A549 (cell line): ENCODE results near the gene ONECUT3. TPM values are rescaled to one million over a fixed set of nuclear protein-coding genes. Genes with fewer than 3 reads are reported as not detected.

Experiments used
- ATAC-seq, 2 experiments: fragments of 200-7000 bp in 1 of 2; fragments of >200 bp in 1 of 2; cut with Nextera tagmentation in 1 of 2; cut with Tn5 transposase in 1 of 2; 3 replicates each; pipeline versions ENCODE4 v1.8.0 to v1.9.1; 2018 to 2020; ENCODE audit warnings: mild to moderate bottlenecking in 1 of 2, moderate library complexity in 1 of 2
- CTCF ChIA-PET: fragments of 300-600 bp; sonication (Branson Sonifier 250); formaldehyde crosslinking; extraction: SDS; loops from one replicate; lab custom pipeline; 2021; ENCODE audit warnings: antibody characterized with exemption, inconsistent platforms; lab: Yijun Ruan, JAX
- POLR2A ChIA-PET: fragments of 350-600 bp; formaldehyde crosslinking; extraction: SDS; loops from one replicate; lab custom pipeline; 2021; ENCODE audit warnings: antibody characterized with exemption, inconsistent platforms; lab: Yijun Ruan, JAX
- DNase-seq, 2 experiments: peaks; one replicate each; pipeline versions ENCODE4 v3.0.0 to v3.0.0-alpha.2; 2011 to 2016; ENCODE audit warnings: low read depth in 1 of 2, low spot score in 1 of 2
- FAIRE-seq: peaks from 2 replicates; lab custom pipeline; 2011; peaks lifted over from hg19 to GRCh38; lab: Jason Lieb, UNC
- H3K27ac ChIP-seq, 2 experiments: fragments of >200 bp; sonication (Bioruptor Twin); formaldehyde crosslinking; 3 replicates each; pipeline ENCODE4 v1.5.1; 2016 to 2017
- H3K4me1 ChIP-seq: fragments of >200 bp; sonication (Bioruptor Twin); formaldehyde crosslinking; 3 replicates; pipeline ENCODE4 v1.6.1; 2016
- H3K4me2 ChIP-seq: fragments of >200 bp; sonication (Bioruptor Twin); formaldehyde crosslinking; 3 replicates; pipeline ENCODE4 v1.6.1; 2016
- H3K4me3 ChIP-seq: fragments of >200 bp; sonication (Bioruptor Twin); formaldehyde crosslinking; 3 replicates; pipeline ENCODE4 v1.5.1; 2016
- H3K9me3 ChIP-seq: fragments of >200 bp; sonication (Bioruptor Twin); formaldehyde crosslinking; 3 replicates; pipeline ENCODE4 v1.6.1; 2016
- FOSB ChIP-seq: fragments of 250-450 bp; sonication (Bioruptor Pico); IDR thresholded peaks from 2 replicates; pipeline ENCODE4 v1.5.0; 2020; ENCODE audit warnings: mild to moderate bottlenecking, moderate library complexity
- HOXA7 ChIP-seq: fragments of 250-450 bp; sonication (Bioruptor Pico); IDR thresholded peaks from 2 replicates; pipeline ENCODE4 v1.5.0; 2020; ENCODE audit warnings: mild to moderate bottlenecking, moderate library complexity
- HOXB13 ChIP-seq: fragments of 250-450 bp; sonication (Bioruptor Pico); IDR thresholded peaks from 2 replicates; pipeline ENCODE4 v1.5.0; 2020; ENCODE audit warnings: low read depth, mild to moderate bottlenecking, moderate library complexity
- KDM1A ChIP-seq: fragments of 200-600 bp; sonication (generic); IDR thresholded peaks from 2 replicates; pipeline ENCODE4 v1.6.1; 2016; ENCODE audit warnings: low read depth, mild to moderate bottlenecking
- KDM5A ChIP-seq: fragments of 200-600 bp; sonication (generic); IDR thresholded peaks from 2 replicates; pipeline ENCODE4 v1.6.1; 2016; ENCODE audit warnings: antibody characterized with exemption, mild to moderate bottlenecking
- MAX ChIP-seq: IDR thresholded peaks from 2 replicates; pipeline ENCODE4 v1.6.1; 2012
- MYC ChIP-seq: IDR thresholded peaks from 2 replicates; pipeline ENCODE4 v1.6.1; 2012; ENCODE audit warnings: mild to moderate bottlenecking, inconsistent platforms, low read length, improper control_type of control experiment, borderline replicate concordance
- NR3C1 ChIP-seq: fragments of >200 bp; sonication (Bioruptor Twin); formaldehyde crosslinking; IDR thresholded peaks from 3 replicates; pipeline ENCODE4 v1.6.1; 2017
- PBX3 ChIP-seq: IDR thresholded peaks from 2 replicates; pipeline ENCODE4 v1.6.1; 2012
- PHF8 ChIP-seq: fragments of 200-600 bp; sonication (generic); IDR thresholded peaks from 2 replicates; pipeline ENCODE4 v1.6.1; 2016; ENCODE audit warnings: low read depth, mild to moderate bottlenecking, antibody characterized with exemption, moderate library complexity, borderline replicate concordance
- RCOR1 ChIP-seq: fragments of 150-350 bp; IDR thresholded peaks from 2 replicates; pipeline ENCODE4 v1.6.1; 2014; ENCODE audit warnings: antibody characterized with exemption, low read length, low read depth
- TP53 ChIP-seq: fragments of 250-450 bp; sonication (Bioruptor Pico); IDR thresholded peaks from 2 replicates; pipeline ENCODE4 v1.5.0; 2021; ENCODE audit warnings: mild to moderate bottlenecking, moderate library complexity
- ZNF302 ChIP-seq: fragments of 250-450 bp; sonication (Bioruptor Pico); IDR thresholded peaks from 2 replicates; pipeline ENCODE4 v1.9.0; 2021; ENCODE audit warnings: inconsistent platforms, mild to moderate bottlenecking, moderate library complexity
- WGBS: methylation state at CpG from one replicate; pipeline ENCODE4 v1.1.6; 2017; ENCODE audit errors: missing lambda C conversion rate; 5-methylcytosine and 5-hydroxymethylcytosine counted together
- polyA plus RNA-seq, 4 experiments: library from polyadenylated mRNA; depleted of rRNA in 3 of 4; stranded (reverse); fragments of >200 nt; fragmentation: RNase III in 1 of 4; extraction: RNeasy Plus Mini Kit Qiagen cat#74134 plus additional on column Dnase treatment in 1 of 4; gene quantifications; 2 replicates in 3 of 4; 3 replicates in 1 of 4; pipeline ENCODE4 v1.2.3, GENCODE V29; 2011 to 2017
- TF ChIP-seq, protein P1 (sequence below): IDR thresholded peaks from 2 replicates; pipeline ENCODE4 v1.6.1; 2012; ENCODE audit warnings: low read depth, borderline replicate concordance

Gene ONECUT3
- polyA plus RNA-seq, 2 of the 4 experiments (the other 2 are of a cell fraction), result 0.01 TPM; not detected in 1

GRCh38 chr19:1764729-1765128 is 11.4 kb downstream of the ONECUT3 start:
- CTCF ChIA-PET, result interaction anchor here (0.7 to 5.9 kb wide), 10 partner anchors 10 to 99 kb away, joined by 3 to 66 read pairs (median 3); no protein-coding TSS in a partner anchor

GRCh38 chr19:1765232-1765903 is 12.1 kb downstream of the ONECUT3 start:
- H3K4me1 ChIP-seq, result no peaks in the 10 kb centered on the region
- peaks cover 11% of the 10 kb centered on the region; the same call in 2 of the 3 replicates for H3K9me3 ChIP-seq
- no peak for TF ChIP-seq PHF8
- TF ChIP-seq MYC, result no peak
- no peak for TF ChIP-seq KDM1A
- no peak for TF ChIP-seq RCOR1
- no peak for TF ChIP-seq FOSB (CRISPR knock-in tag)
- peak; percentile 27 to 31; a peak in 3 of 6 replicates for ATAC-seq
- no peak overlapping the region for H3K27ac ChIP-seq
- H3K4me3 ChIP-seq, result no peak overlapping the region
- H3K4me2 ChIP-seq, result no peak overlapping the region
- DNase-seq, result no peak
- WGBS, result 20% methylated on average over 2 of the region's 33 CpGs
- FAIRE-seq, result no peak
- ChIA-PET POLR2A (no interaction called here), CTCF (interaction anchor here (0.6 to 5.9 kb wide), 10 partner anchors 10 to 92 kb away, joined by 3 to 66 read pairs (median 4); no protein-coding TSS in a partner anchor)

More at GRCh38 chr19:1764729-1765128, 11.4 kb downstream of the ONECUT3 start:
- no peak overlapping the region for H3K4me3 ChIP-seq
- H3K9me3 ChIP-seq, result peaks cover 5% of the 10 kb centered on the region; the same call in 2 of the 3 replicates
- WGBS, result 18% methylated on average over 5 of the region's 15 CpGs
- no peak for TF ChIP-seq HOXA7 (CRISPR knock-in tag)
- DNase-seq, result no peak
- ATAC-seq, result no peak
- no peak overlapping the region for H3K4me2 ChIP-seq
- FAIRE-seq, result no peak
- POLR2A ChIA-PET, result no interaction called here
- H3K4me1 ChIP-seq, result no peaks in the 10 kb centered on the region
- H3K27ac ChIP-seq, result no peak overlapping the region

DNA sequence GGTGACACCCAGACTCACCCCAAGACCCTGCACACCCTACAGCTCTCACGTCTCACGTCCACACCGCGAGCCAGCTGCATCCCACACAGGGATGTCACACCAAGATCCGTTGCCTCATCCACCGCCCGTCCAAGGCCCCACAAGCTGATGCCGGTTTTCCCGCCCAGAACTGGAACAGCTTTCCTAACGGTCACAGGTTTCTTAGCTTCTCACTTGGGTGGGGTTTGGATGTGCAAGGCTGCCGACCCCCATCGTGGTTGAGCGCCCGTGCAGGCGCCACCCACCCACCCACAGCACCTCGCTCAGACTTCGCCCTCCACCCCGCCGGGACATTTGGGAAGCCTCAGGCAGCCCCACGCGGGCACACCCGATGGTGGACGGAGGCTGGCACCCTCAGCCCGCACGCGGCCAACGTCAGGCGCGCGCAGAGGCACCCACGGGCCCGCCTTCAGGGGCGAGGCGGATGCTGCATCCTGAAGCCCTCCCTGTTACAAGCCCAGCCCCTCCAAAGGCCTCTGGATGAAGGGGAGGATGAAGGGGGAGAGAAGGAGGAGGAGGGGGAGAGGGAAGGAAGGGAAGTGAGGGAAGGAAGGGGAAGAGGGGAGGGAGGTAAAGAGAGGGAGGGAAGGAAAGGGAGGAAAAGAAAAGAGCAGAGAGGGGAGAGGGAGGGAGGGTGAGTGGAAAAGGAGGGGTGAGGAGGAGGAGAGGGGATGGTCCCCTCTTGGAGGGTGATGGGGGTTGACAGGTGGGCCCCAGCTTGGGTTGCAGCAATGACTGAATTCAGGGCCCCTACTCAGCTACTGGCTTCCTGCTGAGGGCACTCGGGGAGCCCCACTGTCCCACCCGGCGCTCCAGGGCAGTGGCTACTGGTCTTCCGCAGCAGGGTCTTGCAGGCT is 12.8 kb downstream of the ONECUT3 start:
- ATAC-seq, result no peak
- CTCF ChIA-PET, result interaction anchor here (0.6 to 5.9 kb wide), 26 partner anchors 11 to 220 kb away, joined by 3 to 66 read pairs (median 4); partner anchors contain the start of gene TCF3
- no peak overlapping the region for H3K27ac ChIP-seq
- POLR2A ChIA-PET, result no interaction called here
- peaks cover 18% of the 10 kb centered on the region for H3K9me3 ChIP-seq
- no peak overlapping the region for H3K4me2 ChIP-seq
- DNase-seq, result no peak
- no peaks in the 10 kb centered on the region for H3K4me1 ChIP-seq
- FAIRE-seq, result no peak
- 32% methylated on average over 11 of the region's 38 CpGs for WGBS
- TF ChIP-seq KDM5A, result no peak
- 0 out of 2 replicates have a peak, but pooled peaks have one; percentile 31 for TF ChIP-seq MAX
- no peak for TF ChIP-seq ZNF302 (CRISPR knock-in tag)
- no peak for TF ChIP-seq HOXB13
- TF ChIP-seq NR3C1, result no peak
- TF ChIP-seq, protein P1, sequence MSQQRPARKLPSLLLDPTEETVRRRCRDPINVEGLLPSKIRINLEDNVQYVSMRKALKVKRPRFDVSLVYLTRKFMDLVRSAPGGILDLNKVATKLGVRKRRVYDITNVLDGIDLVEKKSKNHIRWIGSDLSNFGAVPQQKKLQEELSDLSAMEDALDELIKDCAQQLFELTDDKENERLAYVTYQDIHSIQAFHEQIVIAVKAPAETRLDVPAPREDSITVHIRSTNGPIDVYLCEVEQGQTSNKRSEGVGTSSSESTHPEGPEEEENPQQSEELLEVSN, result peak; percentile 42; the same call in 1 of the 2 replicates
- TF ChIP-seq PBX3, result no peak
- no peak for TF ChIP-seq FOSB (CRISPR knock-in tag)
- no peak for TF ChIP-seq TP53 (CRISPR knock-in tag)
- H3K4me3 ChIP-seq, result no peak overlapping the region
